ENCODE results near the gene AFM.

AFM gene

GRCh38 chr4:73508651-73509050 is 27.1 kb downstream of the AFM start:
- Histone ChIP-seq H3K9me3 (ENCODE audit: insufficient read depth, low read depth, low read length) (no peaks in the 10 kb centered on the region), H2BK12ac (ENCODE audit: low read length) (no peak overlapping the region), H3K4me2 (ENCODE audit: low read length) (no peak overlapping the region), H3K9ac (ENCODE audit: low read length) (no peak overlapping the region), H2BK120ac (ENCODE audit: insufficient read depth, low read length, poor library complexity) (no peak overlapping the region), H3K4me1 (ENCODE audit: control insufficient read depth in 1 of 2, insufficient read depth in 2 of 2, low read length in 2 of 2) (no peaks in the 10 kb centered on the region), H3K14ac (ENCODE audit: low read length) (no peak overlapping the region), H3K4me3 (ENCODE audit: low read depth, low read length) (no peak overlapping the region), H3K27ac (ENCODE audit: low read depth, low read length) (no peak overlapping the region), H4K12ac (ENCODE audit: low read depth, low read length) (no peak overlapping the region), H3K36me3 (ENCODE audit: control insufficient read depth in 1 of 2, insufficient read depth in 2 of 2, low read length in 2 of 2) (no peaks in the 10 kb centered on the region), H2AFZ (ENCODE audit: insufficient read depth, low read length, poor library complexity) (no peak overlapping the region), H3K4ac (ENCODE audit: low read depth, low read length) (no peak overlapping the region), H4K91ac (ENCODE audit: low read depth, low read length) (no peak overlapping the region), H2AK5ac (ENCODE audit: low read length) (no peak overlapping the region), H3K23ac (ENCODE audit: low read length) (no peak overlapping the region), H2BK5ac (ENCODE audit: low read depth, low read length, poor library complexity) (no peak overlapping the region), H4K8ac (ENCODE audit: low read depth, low read length) (no peak overlapping the region), H3K27me3 (ENCODE audit: insufficient read depth, low read length) (no peaks in the 10 kb centered on the region), H3K79me1 (ENCODE audit: low read length) (no peaks in the 10 kb centered on the region), H3K79me2 (ENCODE audit: control insufficient read depth, insufficient read depth, low read length, poor library complexity) (no peaks in the 10 kb centered on the region), H3K18ac (ENCODE audit: low read length) (no peak overlapping the region)
- DNase-seq = no peak
- WGBS (ENCODE audit: extremely low coverage, insufficient coverage, insufficient read length) = no CpG with 5 or more reads among the region's 3 CpGs

DNA sequence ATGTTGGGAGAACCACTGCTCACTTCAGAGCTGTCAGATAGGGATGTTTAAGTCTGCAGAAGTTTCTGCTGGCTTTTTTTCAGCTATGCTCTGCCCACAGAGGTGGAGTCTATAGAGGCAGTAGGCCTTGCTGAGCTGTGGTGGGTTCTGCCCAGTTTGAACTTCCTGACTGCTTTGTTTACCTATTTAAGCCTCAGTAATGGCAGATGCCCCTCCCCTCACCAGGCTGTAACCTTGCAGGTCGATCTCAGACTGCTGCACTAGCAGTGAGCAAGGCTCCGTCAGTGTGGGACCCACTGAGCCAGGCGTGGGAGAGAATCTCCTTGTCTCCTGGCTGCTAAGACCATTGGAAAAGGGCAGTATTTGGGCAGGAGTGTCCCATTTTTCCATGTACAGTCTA is 36.8 kb downstream of the AFM start:
- no peaks in the 10 kb centered on the region for H3K79me2 ChIP-seq (ENCODE audit: control insufficient read depth, insufficient read depth, low read length, poor library complexity)
- H3K4me3 ChIP-seq (ENCODE audit: low read depth, low read length) = no peak overlapping the region
- peaks cover 2% of the 10 kb centered on the region for H3K9me3 ChIP-seq (ENCODE audit: insufficient read depth, low read depth, low read length)
- no peak overlapping the region for H3K4ac ChIP-seq (ENCODE audit: low read depth, low read length)
- no peaks in the 10 kb centered on the region for H3K79me1 ChIP-seq (ENCODE audit: low read length)
- H3K4me2 ChIP-seq (ENCODE audit: low read length) = no peak overlapping the region
- no peak overlapping the region for H3K27ac ChIP-seq (ENCODE audit: low read depth, low read length)
- H3K18ac ChIP-seq (ENCODE audit: low read length) = no peak overlapping the region
- H4K91ac ChIP-seq (ENCODE audit: low read depth, low read length) = no peak overlapping the region
- H2AFZ ChIP-seq (ENCODE audit: insufficient read depth, low read length, poor library complexity) = no peak overlapping the region
- no peaks in the 10 kb centered on the region for H3K36me3 ChIP-seq (ENCODE audit: control insufficient read depth in 1 of 2, insufficient read depth in 2 of 2, low read length in 2 of 2)
- no peak overlapping the region for H4K8ac ChIP-seq (ENCODE audit: low read depth, low read length)
- H2BK120ac ChIP-seq (ENCODE audit: insufficient read depth, low read length, poor library complexity) = no peak overlapping the region
- no peaks in the 10 kb centered on the region for H3K4me1 ChIP-seq (ENCODE audit: control insufficient read depth in 1 of 2, insufficient read depth in 2 of 2, low read length in 2 of 2)
- DNase-seq = no peak
- no peak overlapping the region for H3K23ac ChIP-seq (ENCODE audit: low read length)
- H3K27me3 ChIP-seq (ENCODE audit: insufficient read depth, low read length) = no peaks in the 10 kb centered on the region
- H4K12ac ChIP-seq (ENCODE audit: low read depth, low read length) = no peak overlapping the region
- no peak overlapping the region for H2BK5ac ChIP-seq (ENCODE audit: low read depth, low read length, poor library complexity)
- H3K14ac ChIP-seq (ENCODE audit: low read length) = no peak overlapping the region
- WGBS (ENCODE audit: extremely low coverage, insufficient coverage, insufficient read length) = no CpG with 5 or more reads among the region's 3 CpGs
- no peak overlapping the region for H3K9ac ChIP-seq (ENCODE audit: low read length)
- H2BK12ac ChIP-seq (ENCODE audit: low read length) = no peak overlapping the region
- no peak overlapping the region for H2AK5ac ChIP-seq (ENCODE audit: low read length)

GRCh38 chr4:73520821-73521220 is 39.3 kb downstream of the AFM start:
- no peak overlapping the region for H3K18ac ChIP-seq (ENCODE audit: low read length)
- H4K12ac ChIP-seq (ENCODE audit: low read depth, low read length) = no peak overlapping the region
- H3K79me1 ChIP-seq (ENCODE audit: low read length) = no peaks in the 10 kb centered on the region
- DNase-seq = no peak
- H2BK12ac ChIP-seq (ENCODE audit: low read length) = no peak overlapping the region
- no peak overlapping the region for H3K23ac ChIP-seq (ENCODE audit: low read length)
- no peak overlapping the region for H4K91ac ChIP-seq (ENCODE audit: low read depth, low read length)
- no peak overlapping the region for H4K8ac ChIP-seq (ENCODE audit: low read depth, low read length)
- H3K9me3 ChIP-seq (ENCODE audit: insufficient read depth, low read depth, low read length) = peaks cover 2% of the 10 kb centered on the region
- no peak overlapping the region for H3K9ac ChIP-seq (ENCODE audit: low read length)
- no peak overlapping the region for H2AK5ac ChIP-seq (ENCODE audit: low read length)
- no peak overlapping the region for H2BK120ac ChIP-seq (ENCODE audit: insufficient read depth, low read length, poor library complexity)
- H3K14ac ChIP-seq (ENCODE audit: low read length) = no peak overlapping the region
- no peaks in the 10 kb centered on the region for H3K4me1 ChIP-seq (ENCODE audit: control insufficient read depth in 1 of 2, insufficient read depth in 2 of 2, low read length in 2 of 2)
- H3K4me3 ChIP-seq (ENCODE audit: low read depth, low read length) = no peak overlapping the region
- WGBS (ENCODE audit: extremely low coverage, insufficient coverage, insufficient read length) = no CpG with 5 or more reads among the region's 4 CpGs
- no peak overlapping the region for H3K4ac ChIP-seq (ENCODE audit: low read depth, low read length)
- no peak overlapping the region for H3K4me2 ChIP-seq (ENCODE audit: low read length)
- no peaks in the 10 kb centered on the region for H3K27me3 ChIP-seq (ENCODE audit: insufficient read depth, low read length)
- no peak overlapping the region for H2AFZ ChIP-seq (ENCODE audit: insufficient read depth, low read length, poor library complexity)
- H3K27ac ChIP-seq (ENCODE audit: low read depth, low read length) = no peak overlapping the region
- no peaks in the 10 kb centered on the region for H3K79me2 ChIP-seq (ENCODE audit: control insufficient read depth, insufficient read depth, low read length, poor library complexity)
- H2BK5ac ChIP-seq (ENCODE audit: low read depth, low read length, poor library complexity) = no peak overlapping the region
- H3K36me3 ChIP-seq (ENCODE audit: control insufficient read depth in 1 of 2, insufficient read depth in 2 of 2, low read length in 2 of 2) = no peaks in the 10 kb centered on the region

DNA sequence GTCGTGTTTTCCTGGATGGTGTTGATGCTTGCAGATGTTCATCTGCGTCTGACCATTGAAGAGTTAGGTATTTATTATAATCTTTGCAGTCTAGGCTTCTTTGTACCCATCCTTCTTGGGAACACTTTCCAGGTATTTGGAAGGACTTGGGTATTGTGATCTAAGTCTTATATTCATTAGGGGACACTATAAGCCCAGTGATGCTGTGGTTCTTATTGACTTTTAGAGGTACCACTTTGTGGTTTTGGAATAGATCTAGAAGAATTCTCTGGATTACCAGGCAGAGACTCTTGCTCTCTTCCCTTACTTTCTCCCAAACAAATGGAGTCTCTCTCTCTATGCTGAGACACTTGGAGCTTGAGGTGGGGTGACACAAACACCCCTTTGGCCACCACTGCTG is 41.6 kb downstream of the AFM start:
- H2AFZ ChIP-seq (ENCODE audit: insufficient read depth, low read length, poor library complexity) = no peak overlapping the region
- no peak overlapping the region for H3K18ac ChIP-seq (ENCODE audit: low read length)
- no peak overlapping the region for H3K14ac ChIP-seq (ENCODE audit: low read length)
- H2BK120ac ChIP-seq (ENCODE audit: insufficient read depth, low read length, poor library complexity) = no peak overlapping the region
- no peak overlapping the region for H3K4me3 ChIP-seq (ENCODE audit: low read depth, low read length)
- no peak overlapping the region for H2AK5ac ChIP-seq (ENCODE audit: low read length)
- H3K9me3 ChIP-seq (ENCODE audit: insufficient read depth, low read depth, low read length) = no peaks in the 10 kb centered on the region
- no peaks in the 10 kb centered on the region for H3K4me1 ChIP-seq (ENCODE audit: control insufficient read depth in 1 of 2, insufficient read depth in 2 of 2, low read length in 2 of 2)
- H3K23ac ChIP-seq (ENCODE audit: low read length) = no peak overlapping the region
- no peak overlapping the region for H2BK12ac ChIP-seq (ENCODE audit: low read length)
- no peak overlapping the region for H4K8ac ChIP-seq (ENCODE audit: low read depth, low read length)
- H3K27ac ChIP-seq (ENCODE audit: low read depth, low read length) = no peak overlapping the region
- no peaks in the 10 kb centered on the region for H3K79me2 ChIP-seq (ENCODE audit: control insufficient read depth, insufficient read depth, low read length, poor library complexity)
- H3K27me3 ChIP-seq (ENCODE audit: insufficient read depth, low read length) = no peaks in the 10 kb centered on the region
- no peaks in the 10 kb centered on the region for H3K36me3 ChIP-seq (ENCODE audit: control insufficient read depth in 1 of 2, insufficient read depth in 2 of 2, low read length in 2 of 2)
- H4K12ac ChIP-seq (ENCODE audit: low read depth, low read length) = no peak overlapping the region
- no peak overlapping the region for H2BK5ac ChIP-seq (ENCODE audit: low read depth, low read length, poor library complexity)
- H3K4ac ChIP-seq (ENCODE audit: low read depth, low read length) = no peak overlapping the region
- WGBS (ENCODE audit: extremely low coverage, insufficient coverage, insufficient read length) = no CpG with 5 or more reads among the region's 2 CpGs
- H3K79me1 ChIP-seq (ENCODE audit: low read length) = no peaks in the 10 kb centered on the region
- no peak overlapping the region for H3K9ac ChIP-seq (ENCODE audit: low read length)
- no peak overlapping the region for H3K4me2 ChIP-seq (ENCODE audit: low read length)
- no peak overlapping the region for H4K91ac ChIP-seq (ENCODE audit: low read depth, low read length)
- DNase-seq = no peak
